Tibial nerve (tissue), 4 donors: ENCODE results near the gene KREMEN2. TPM values are rescaled to one million over a fixed set of nuclear protein-coding genes. Genes with fewer than 3 reads are reported as not detected.

Experiments used
- DNase-seq, 2 donors: peaks; one replicate each; pipeline ENCODE4 v3.0.0-alpha.2; 2019; ENCODE audit warnings: low spot score in 2 of 2
- H3K27ac ChIP-seq, 4 donors: fragments of 200-600 bp; sonication (generic) in 3 of 4; one replicate each; pipeline ENCODE4 v1.5.1; 2017 to 2019; ENCODE audit warnings: mild to moderate bottlenecking in 1 of 4
- H3K27me3 ChIP-seq, 2 donors: fragments of 200-600 bp; sonication (generic) in 1 of 2; one replicate each; pipeline versions ENCODE4 v1.5.1 to v1.6.0; 2017 to 2019
- H3K36me3 ChIP-seq, 3 donors: fragments of 200-600 bp; sonication (generic); one replicate each; pipeline ENCODE4 v1.5.1; 2018 to 2019
- H3K4me1 ChIP-seq, 4 donors: fragments of 200-600 bp; sonication (generic) in 3 of 4; one replicate each; pipeline ENCODE4 v1.5.1; 2017 to 2019
- H3K4me3 ChIP-seq, 4 donors: fragments of 200-600 bp; sonication (generic) in 3 of 4; one replicate each; pipeline ENCODE4 v1.5.1; 2017 to 2019; ENCODE audit warnings: mild to moderate bottlenecking in 1 of 4, moderate library complexity in 1 of 4
- H3K9me3 ChIP-seq, 4 donors: fragments of 200-600 bp; sonication (generic) in 3 of 4; one replicate each; pipeline ENCODE4 v1.5.1; 2017 to 2019
- EP300 ChIP-seq, 2 donors: sonication (generic); formaldehyde crosslinking; IDR thresholded peaks; one replicate each; pipeline ENCODE4 v1.6.1; 2017; ENCODE audit warnings: antibody characterized with exemption in 2 of 2, mild to moderate bottlenecking in 1 of 2
- POLR2A ChIP-seq, 2 donors: fragments of 450-650 bp; IDR thresholded peaks; one replicate each; pipeline ENCODE4 v1.6.1; 2017; ENCODE audit warnings: antibody characterized with exemption in 2 of 2, mild to moderate bottlenecking in 2 of 2, moderate library complexity in 2 of 2
- WGBS, 2 donors: methylation state at CpG; one replicate each; pipeline ENCODE4 v1.1.5; 2018; 5-methylcytosine and 5-hydroxymethylcytosine counted together
- total RNA-seq, 4 donors: library from RNA; depleted of rRNA; stranded (reverse); fragments of >200 nt; gene quantifications; one replicate each; pipeline ENCODE4 v1.1.0, GENCODE V29; 2016
- TF ChIP-seq, protein P1 (sequence below), 5 experiments: fragments of 200-600 bp in 3 of 5; fragments of 450-650 bp in 2 of 5; sonication (generic) in 3 of 5; IDR thresholded peaks; one replicate each; pipeline ENCODE4 v1.5.1; 2016 to 2019; ENCODE audit warnings: antibody characterized with exemption in 5 of 5, mild to moderate bottlenecking in 3 of 5, moderate library complexity in 2 of 5

Gene KREMEN2
- total RNA-seq, 4 donors from 2014 or later, result not detected

DNA sequence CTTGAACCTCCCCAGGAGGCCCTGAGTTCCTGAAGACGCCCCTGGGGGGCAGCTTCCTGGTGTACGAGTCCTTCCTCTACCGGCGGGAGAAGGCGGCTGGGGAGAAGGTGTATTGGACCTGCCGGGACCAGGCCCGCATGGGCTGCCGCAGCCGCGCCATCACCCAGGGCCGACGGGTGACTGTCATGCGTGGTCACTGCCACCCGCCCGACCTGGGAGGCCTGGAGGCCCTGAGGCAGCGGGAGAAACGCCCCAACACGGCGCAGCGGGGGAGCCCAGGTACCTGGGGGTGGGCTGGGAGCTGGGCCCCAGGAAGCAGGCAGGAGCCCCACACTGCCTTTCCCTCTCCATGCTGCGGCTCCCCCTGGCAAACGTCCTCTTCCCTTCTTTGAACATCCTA is 30.4 kb upstream of the KREMEN2 start:
- peaks cover 4 to 93% (median 23%) of the 10 kb centered on the region in 3 donors for H3K36me3 ChIP-seq
- TF ChIP-seq EP300 (IDR thresholded peaks at IDR 0.05), result no peak
- TF ChIP-seq POLR2A (IDR thresholded peaks at IDR 0.05), result no peak
- TF ChIP-seq, protein P1, sequence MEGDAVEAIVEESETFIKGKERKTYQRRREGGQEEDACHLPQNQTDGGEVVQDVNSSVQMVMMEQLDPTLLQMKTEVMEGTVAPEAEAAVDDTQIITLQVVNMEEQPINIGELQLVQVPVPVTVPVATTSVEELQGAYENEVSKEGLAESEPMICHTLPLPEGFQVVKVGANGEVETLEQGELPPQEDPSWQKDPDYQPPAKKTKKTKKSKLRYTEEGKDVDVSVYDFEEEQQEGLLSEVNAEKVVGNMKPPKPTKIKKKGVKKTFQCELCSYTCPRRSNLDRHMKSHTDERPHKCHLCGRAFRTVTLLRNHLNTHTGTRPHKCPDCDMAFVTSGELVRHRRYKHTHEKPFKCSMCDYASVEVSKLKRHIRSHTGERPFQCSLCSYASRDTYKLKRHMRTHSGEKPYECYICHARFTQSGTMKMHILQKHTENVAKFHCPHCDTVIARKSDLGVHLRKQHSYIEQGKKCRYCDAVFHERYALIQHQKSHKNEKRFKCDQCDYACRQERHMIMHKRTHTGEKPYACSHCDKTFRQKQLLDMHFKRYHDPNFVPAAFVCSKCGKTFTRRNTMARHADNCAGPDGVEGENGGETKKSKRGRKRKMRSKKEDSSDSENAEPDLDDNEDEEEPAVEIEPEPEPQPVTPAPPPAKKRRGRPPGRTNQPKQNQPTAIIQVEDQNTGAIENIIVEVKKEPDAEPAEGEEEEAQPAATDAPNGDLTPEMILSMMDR (IDR thresholded peaks at IDR 0.05), result no peak

DNA sequence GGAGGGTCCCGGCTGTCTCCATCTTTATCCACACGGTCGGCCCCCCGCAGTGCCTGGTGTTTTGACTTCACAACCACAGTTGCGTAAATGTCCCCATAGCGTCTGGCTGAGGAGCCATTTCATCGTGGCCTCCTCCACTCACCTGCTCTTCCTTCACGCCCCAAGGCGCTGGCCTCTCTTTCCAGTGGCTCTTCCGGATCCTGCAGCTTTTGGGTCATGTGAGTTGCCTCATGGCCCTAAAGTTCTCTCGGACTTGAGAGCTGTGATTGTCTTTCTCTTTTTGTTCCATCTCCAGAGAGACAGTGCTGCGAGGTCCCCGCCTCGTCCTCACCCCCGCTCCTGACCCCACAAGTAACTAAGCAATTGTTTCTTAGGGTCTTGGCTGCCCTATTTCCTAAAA is 29.6 kb upstream of the KREMEN2 start:
- no peak for DNase-seq
- Histone ChIP-seq H3K27me3 (no peaks in the 10 kb centered on the region), H3K9me3 (no peaks in the 10 kb centered on the region), H3K4me1 (no peaks in the 10 kb centered on the region), H3K4me3 (no peak overlapping the region), H3K36me3 (peaks cover 4 to 94% (median 27%) of the 10 kb centered on the region in 3 donors), H3K27ac (no peak overlapping the region)
- TF ChIP-seq, protein P1 (IDR thresholded peaks at IDR 0.05), result no peak
- TF ChIP-seq POLR2A (IDR thresholded peaks at IDR 0.05) (no peak), EP300 (IDR thresholded peaks at IDR 0.05) (no peak)
- 82 to 85% methylated on average over 15 of the region's 15 CpGs for WGBS, 2 donors

More for the DNA sequence above, 30.4 kb upstream of the KREMEN2 start:
- Histone ChIP-seq H3K27me3 (no peaks in the 10 kb centered on the region), H3K27ac (no peak overlapping the region), H3K4me1 (no peaks in the 10 kb centered on the region), H3K4me3 (no peak overlapping the region), H3K9me3 (no peaks in the 10 kb centered on the region)
- WGBS, 2 donors, result 87 to 89% methylated on average over 20 to 22 of the region's 22 CpGs
- DNase-seq, result no peak

DNA sequence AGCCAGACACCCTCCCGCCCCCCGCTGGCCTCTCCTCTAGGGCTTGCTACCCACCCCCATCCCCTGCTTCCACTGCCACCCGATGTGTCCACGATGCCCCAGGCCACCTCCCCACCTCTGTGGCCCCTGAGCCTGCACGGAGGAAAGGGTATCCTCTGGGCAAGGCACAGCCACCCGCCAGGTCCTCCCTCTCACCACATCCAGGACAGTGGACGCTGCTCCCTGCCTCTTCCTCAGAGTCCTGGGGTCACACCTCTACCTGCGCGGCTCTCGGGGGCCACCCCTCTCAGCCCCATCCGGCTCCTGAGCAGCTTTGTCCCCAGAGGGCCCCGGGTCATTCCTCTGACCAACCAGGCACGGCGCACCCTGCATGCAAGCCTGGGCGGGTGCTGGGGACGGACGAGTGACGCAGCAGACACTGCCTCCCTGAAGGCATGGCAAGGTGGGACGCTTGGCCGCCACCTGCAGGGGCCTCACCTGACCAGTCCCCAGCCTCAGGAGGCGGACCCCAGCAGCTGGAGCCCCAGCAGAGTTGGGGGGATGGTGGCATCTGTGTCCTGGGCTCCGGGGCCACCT is 27.6 kb upstream of the KREMEN2 start:
- H3K4me1 ChIP-seq, result no peaks in the 10 kb centered on the region
- H3K36me3 ChIP-seq, result peaks cover 4 to 96% (median 40%) of the 10 kb centered on the region in 3 donors
- H3K27me3 ChIP-seq, result no peaks in the 10 kb centered on the region
- no peak overlapping the region for H3K4me3 ChIP-seq
- WGBS, 2 donors, result 89 to 91% methylated on average over 21 to 22 of the region's 22 CpGs
- TF ChIP-seq, protein P1 (IDR thresholded peaks at IDR 0.05), result no peak
- TF ChIP-seq POLR2A (IDR thresholded peaks at IDR 0.05) (no peak), EP300 (IDR thresholded peaks at IDR 0.05) (no peak)
- H3K27ac ChIP-seq, result no peak overlapping the region
- no peaks in the 10 kb centered on the region for H3K9me3 ChIP-seq
- DNase-seq, result no peak

DNA sequence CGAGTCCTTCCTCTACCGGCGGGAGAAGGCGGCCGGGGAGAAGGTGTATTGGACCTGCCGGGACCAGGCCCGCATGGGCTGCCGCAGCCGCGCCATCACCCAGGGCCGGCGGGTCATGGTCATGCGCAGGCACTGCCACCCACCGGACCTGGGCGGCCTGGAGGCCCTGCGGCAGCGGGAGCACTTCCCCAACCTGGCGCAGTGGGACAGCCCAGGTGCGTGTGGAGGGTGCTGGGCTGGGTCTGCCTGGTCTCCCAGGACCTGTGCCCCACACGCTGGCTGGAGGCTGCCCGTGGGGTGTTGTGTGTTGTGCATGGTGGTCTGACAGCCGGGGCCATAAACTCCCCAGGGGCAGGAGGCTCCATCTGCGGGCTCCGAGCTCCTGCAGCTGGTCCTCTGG is 26.9 kb upstream of the KREMEN2 start:
- H3K9me3 ChIP-seq, result no peaks in the 10 kb centered on the region
- H3K4me3 ChIP-seq, result no peak overlapping the region
- H3K27ac ChIP-seq, result no peak overlapping the region
- TF ChIP-seq EP300 (IDR thresholded peaks at IDR 0.05) (no peak), POLR2A (IDR thresholded peaks at IDR 0.05) (no peak)
- TF ChIP-seq, protein P1 (IDR thresholded peaks at IDR 0.05), result no peak
- DNase-seq, result no peak
- WGBS, 2 donors, result 78% methylated on average over 10 of the region's 24 CpGs; no CpG with 5 or more reads in 1 of the 2 donors
- H3K4me1 ChIP-seq, result no peaks in the 10 kb centered on the region
- no peaks in the 10 kb centered on the region for H3K27me3 ChIP-seq
- peaks cover 4 to 98% (median 40%) of the 10 kb centered on the region in 3 donors for H3K36me3 ChIP-seq

DNA sequence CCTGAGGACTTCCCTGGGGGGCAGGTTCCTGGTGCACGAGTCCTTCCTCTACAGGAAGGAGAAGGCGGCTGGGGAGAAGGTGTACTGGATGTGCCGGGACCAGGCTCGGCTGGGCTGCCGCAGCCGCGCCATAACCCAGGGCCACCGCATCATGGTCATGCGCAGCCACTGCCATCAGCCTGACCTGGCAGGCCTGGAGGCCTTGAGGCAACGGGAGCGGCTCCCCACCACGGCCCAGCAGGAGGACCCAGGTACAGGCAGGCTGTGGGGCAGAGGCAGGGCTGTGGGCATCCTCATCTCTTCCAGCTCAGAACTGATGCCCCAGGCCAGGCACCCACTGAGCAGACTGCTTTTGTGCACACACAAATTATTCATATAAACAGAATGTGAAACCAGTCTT is 25.9 kb upstream of the KREMEN2 start:
- Histone ChIP-seq H3K36me3 (peaks cover 4 to 99% (median 36%) of the 10 kb centered on the region in 3 donors), H3K27ac (no peak overlapping the region)

More for the DNA sequence above, 25.9 kb upstream of the KREMEN2 start:
- Histone ChIP-seq H3K27me3 (no peaks in the 10 kb centered on the region), H3K4me1 (no peaks in the 10 kb centered on the region), H3K9me3 (no peaks in the 10 kb centered on the region), H3K4me3 (no peak overlapping the region)
- DNase-seq, result no peak
- TF ChIP-seq, protein P1 (IDR thresholded peaks at IDR 0.05), result no peak
- TF ChIP-seq EP300 (IDR thresholded peaks at IDR 0.05), result no peak
- no peak for TF ChIP-seq POLR2A (IDR thresholded peaks at IDR 0.05)
- 93 to 95% methylated on average over 12 of the region's 12 CpGs for WGBS, 2 donors
